Stimulated activated naive CD8-positive, alpha-beta T cell treated with anti-CD3 and anti-CD28 coated beads, Interleukin-15, Interleukin-2, amounts not matched to agents 100 ng/mL and 50 ng/mL, for 24 hours (primary cell): ENCODE data around the gene DPH1.

ENCODE experiments used
- H3K27ac Mint-ChIP-seq: one replicate; pipeline ENCODE4 v1.8.0; 2021; ENCODE audit warnings: mild to moderate bottlenecking, mixed read lengths
- H3K27me3 Mint-ChIP-seq: one replicate; pipeline ENCODE4 v1.8.0; 2021; ENCODE audit warnings: mixed read lengths
- H3K36me3 Mint-ChIP-seq: one replicate; pipeline ENCODE4 v1.8.0; 2021; ENCODE audit warnings: low read depth, mixed read lengths
- H3K4me1 Mint-ChIP-seq: one replicate; pipeline ENCODE4 v1.8.0; 2021; ENCODE audit warnings: low read depth, mixed read lengths
- H3K4me3 Mint-ChIP-seq: one replicate; pipeline ENCODE4 v1.8.0; 2021; ENCODE audit warnings: mild to moderate bottlenecking, mixed read lengths
- H3K9me3 Mint-ChIP-seq: one replicate; pipeline ENCODE4 v1.8.0; 2021; ENCODE audit warnings: mixed read lengths

DPH1 gene

DNA sequence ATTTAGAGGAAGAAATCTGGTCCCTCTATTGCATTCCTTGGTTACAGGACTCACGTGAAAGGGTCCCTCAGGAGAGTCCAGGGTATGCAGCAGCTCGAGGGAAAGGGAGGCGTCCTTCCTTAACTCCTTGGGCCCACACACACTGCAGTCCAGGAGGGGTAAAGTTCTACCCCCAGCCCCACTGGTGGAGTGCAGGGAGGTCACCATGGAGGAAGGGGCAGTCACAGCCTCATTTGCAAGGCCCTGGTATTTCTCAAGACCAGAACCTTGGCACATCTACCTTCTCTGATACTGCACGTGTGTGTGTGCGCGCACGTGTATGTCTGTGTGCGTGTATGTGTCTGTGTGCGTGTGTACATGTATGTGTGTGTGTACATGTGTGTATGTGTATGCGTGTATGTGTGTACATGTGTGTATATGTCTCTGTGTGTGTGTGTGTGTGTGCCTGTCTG lies 36.0 kb downstream of the DPH1 start:
- peaks cover 36% of the 10 kb centered on the region for H3K4me1 Mint-ChIP-seq
- H3K27me3 Mint-ChIP-seq, result peaks cover 9% of the 10 kb centered on the region
- no peaks in the 10 kb centered on the region for H3K9me3 Mint-ChIP-seq
- H3K36me3 Mint-ChIP-seq, result peaks cover 61% of the 10 kb centered on the region
- H3K27ac Mint-ChIP-seq, result no peak overlapping the region
- H3K4me3 Mint-ChIP-seq, result no peak overlapping the region

DNA sequence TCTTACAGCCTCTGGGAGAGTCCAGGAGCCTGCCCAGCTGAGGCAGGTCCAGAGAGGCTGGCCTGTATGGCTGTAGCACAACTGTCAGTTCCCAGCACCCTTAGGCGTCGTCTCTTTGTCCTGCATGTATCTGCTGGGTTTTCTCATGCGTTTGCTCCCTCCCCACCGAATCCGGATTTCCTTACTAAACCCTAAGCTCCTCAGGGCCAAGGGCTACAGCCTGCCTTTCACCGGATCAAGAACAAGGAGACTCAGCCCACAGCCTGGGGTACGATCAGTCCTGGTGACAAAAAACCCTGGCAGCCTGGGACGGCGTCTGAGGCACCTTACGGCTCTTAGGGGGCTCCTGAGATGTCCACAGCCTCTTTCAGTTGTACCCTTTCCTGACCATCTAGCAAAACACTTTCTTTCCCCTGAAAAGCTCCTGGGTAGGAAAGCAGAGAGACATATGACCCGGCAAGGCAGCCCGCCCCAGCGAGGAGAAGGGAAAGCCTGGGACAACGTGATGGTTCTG lies 37.2 kb downstream of the DPH1 start:
- Mint-ChIP-seq H3K36me3 (peaks cover 70% of the 10 kb centered on the region), H3K27ac (no peak overlapping the region), H3K4me1 (peaks cover 41% of the 10 kb centered on the region), H3K4me3 (no peak overlapping the region), H3K27me3 (peaks cover 4% of the 10 kb centered on the region), H3K9me3 (no peaks in the 10 kb centered on the region)

DNA sequence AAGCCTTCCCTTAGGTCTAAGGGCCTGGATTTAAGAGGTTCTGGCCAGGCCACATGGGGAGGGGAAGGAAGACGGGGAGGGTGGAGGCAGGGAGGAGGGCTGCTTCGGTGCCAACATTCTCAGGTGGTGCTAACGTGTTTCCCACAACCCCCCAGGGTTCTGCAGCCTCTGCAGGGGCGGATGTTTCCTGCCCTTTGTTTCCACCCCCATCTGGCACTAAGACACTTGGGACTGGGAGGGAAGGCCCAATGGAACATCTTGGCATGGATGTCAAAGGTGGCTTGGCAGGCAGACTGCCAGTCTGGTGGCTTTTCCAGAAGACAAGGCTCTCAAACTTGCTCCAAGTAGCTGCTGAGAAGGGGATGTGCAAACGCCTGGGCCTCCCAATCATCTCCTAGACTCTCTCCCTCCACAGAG lies 37.7 kb downstream of the DPH1 start:
- Mint-ChIP-seq H3K27me3 (no peaks in the 10 kb centered on the region), H3K9me3 (no peaks in the 10 kb centered on the region), H3K4me3 (no peak overlapping the region), H3K4me1 (peaks cover 41% of the 10 kb centered on the region), H3K27ac (no peak overlapping the region), H3K36me3 (peaks cover 70% of the 10 kb centered on the region)

DNA sequence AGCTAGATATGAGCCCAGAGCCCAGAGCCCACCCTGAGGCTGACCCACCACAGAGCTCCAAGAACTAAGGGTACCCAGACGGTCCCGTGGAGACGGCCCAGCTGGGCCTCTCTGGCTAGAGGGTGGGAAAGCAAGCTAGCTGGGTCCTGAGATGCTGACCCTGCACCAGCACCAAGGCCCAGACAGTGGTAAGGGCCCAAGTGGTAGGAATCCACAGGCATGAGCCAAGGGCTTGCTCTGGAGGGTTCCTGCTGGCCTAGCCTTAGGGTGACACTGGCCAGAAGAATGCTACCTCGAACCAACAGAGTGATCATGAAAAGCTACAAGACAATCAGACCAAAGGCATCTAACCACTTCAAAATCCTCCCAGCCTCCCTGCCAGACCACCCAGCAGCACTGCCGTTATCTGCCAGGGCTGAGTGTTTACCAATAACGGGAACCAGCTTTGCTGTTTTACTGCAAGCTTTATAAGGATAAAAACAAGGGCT lies 38.1 kb downstream of the DPH1 start:
- peaks cover 72% of the 10 kb centered on the region for H3K36me3 Mint-ChIP-seq
- H3K9me3 Mint-ChIP-seq, result no peaks in the 10 kb centered on the region
- H3K4me1 Mint-ChIP-seq, result peaks cover 41% of the 10 kb centered on the region
- no peak overlapping the region for H3K4me3 Mint-ChIP-seq
- no peaks in the 10 kb centered on the region for H3K27me3 Mint-ChIP-seq
- H3K27ac Mint-ChIP-seq, result no peak overlapping the region

DNA sequence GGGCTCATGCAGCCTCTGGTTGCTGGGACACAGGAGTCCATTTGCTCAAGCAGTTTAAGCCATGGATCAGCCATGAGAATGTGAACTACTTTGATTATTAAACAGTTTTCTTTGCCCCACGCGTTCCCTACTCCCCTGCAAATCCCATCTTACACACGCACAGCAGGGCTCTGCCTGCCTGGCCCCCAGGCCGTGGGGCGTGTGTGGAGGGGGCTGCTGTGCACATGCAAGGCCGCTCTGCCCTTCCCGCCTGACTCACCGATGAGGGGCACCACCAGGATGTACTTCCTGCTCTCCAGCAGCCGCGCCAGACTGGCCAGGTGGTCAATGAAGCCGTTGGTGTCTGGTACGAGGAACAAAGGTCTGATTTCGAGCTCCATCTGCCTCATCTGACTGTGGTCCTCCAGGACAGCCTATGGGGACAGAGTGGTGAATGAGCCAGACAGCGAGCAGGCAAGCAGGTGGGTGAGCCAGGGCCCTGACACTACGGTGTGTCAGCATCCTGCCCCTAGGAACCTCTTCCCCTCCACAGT lies 38.6 kb downstream of the DPH1 start:
- Mint-ChIP-seq H3K36me3 (peaks cover 68% of the 10 kb centered on the region), H3K4me1 (peaks cover 41% of the 10 kb centered on the region), H3K4me3 (peak overlapping the region; percentile 39), H3K27me3 (no peaks in the 10 kb centered on the region), H3K27ac (no peak overlapping the region), H3K9me3 (no peaks in the 10 kb centered on the region)

DNA sequence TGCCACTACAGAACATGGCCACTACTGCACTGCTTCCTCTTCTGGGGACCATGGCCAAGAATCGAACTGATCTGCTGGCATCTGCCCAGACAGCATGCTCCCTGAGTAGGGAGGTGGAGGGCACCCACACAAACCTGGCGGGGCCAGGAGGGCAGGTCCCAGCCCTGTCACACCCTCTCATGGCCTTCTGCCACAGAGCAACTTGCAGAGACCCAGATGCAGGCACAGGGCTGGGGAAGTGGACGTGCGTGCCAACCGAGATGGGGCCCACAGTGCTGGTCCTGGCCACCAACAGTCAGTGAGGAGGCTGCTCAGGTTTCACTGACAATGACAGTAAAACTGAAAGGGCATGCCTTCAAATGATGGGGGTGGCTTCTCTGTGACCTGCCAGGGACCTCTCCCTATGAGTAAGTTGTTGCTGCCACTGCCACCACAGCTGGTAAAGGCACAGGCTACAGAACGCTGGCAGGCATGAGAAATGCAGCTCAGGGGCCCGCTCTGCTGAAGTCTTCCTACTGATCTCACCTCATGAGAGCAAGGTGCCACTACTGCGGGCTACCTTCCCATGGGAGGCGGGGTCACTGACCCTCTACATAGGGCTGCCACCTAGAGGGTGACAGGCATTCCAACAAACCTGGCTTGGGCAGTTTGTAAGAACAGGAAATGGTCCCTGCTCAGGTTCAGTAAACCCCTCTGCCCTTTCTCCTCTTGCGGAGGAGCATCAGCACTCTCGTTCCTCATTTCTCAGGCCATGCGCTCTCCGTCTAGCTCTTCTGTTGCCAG lies 40.5 kb downstream of the DPH1 start:
- no peaks in the 10 kb centered on the region for H3K27me3 Mint-ChIP-seq
- peak overlapping the region; percentile 83 for H3K27ac Mint-ChIP-seq
- no peaks in the 10 kb centered on the region for H3K9me3 Mint-ChIP-seq
- peaks cover 56% of the 10 kb centered on the region for H3K36me3 Mint-ChIP-seq
- H3K4me1 Mint-ChIP-seq, result peaks cover 37% of the 10 kb centered on the region
- H3K4me3 Mint-ChIP-seq, result peak overlapping the region; percentile 54

DNA sequence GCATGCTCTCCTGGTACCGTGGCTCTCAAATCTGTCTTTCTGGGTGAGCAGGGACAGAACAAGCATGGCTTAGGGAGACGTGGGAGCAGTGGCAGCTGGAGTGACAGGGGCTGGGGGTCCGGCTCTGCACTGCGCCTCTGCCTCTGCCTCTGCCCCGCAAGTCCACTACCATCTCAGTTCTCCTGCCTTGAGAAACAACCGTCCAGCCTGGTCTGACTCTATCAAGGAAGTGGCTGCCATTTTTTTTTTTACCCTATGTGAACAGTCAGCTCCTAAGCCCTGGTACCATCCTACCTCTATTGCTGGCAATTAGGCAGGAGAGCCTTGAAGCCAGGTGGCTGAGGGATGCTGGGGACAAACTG lies 41.1 kb downstream of the DPH1 start:
- peaks cover 53% of the 10 kb centered on the region for H3K36me3 Mint-ChIP-seq
- peak overlapping the region; percentile 47 for H3K27ac Mint-ChIP-seq
- H3K4me1 Mint-ChIP-seq, result peaks cover 40% of the 10 kb centered on the region
- H3K27me3 Mint-ChIP-seq, result no peaks in the 10 kb centered on the region
- no peaks in the 10 kb centered on the region for H3K9me3 Mint-ChIP-seq
- H3K4me3 Mint-ChIP-seq, result no peak overlapping the region

DNA sequence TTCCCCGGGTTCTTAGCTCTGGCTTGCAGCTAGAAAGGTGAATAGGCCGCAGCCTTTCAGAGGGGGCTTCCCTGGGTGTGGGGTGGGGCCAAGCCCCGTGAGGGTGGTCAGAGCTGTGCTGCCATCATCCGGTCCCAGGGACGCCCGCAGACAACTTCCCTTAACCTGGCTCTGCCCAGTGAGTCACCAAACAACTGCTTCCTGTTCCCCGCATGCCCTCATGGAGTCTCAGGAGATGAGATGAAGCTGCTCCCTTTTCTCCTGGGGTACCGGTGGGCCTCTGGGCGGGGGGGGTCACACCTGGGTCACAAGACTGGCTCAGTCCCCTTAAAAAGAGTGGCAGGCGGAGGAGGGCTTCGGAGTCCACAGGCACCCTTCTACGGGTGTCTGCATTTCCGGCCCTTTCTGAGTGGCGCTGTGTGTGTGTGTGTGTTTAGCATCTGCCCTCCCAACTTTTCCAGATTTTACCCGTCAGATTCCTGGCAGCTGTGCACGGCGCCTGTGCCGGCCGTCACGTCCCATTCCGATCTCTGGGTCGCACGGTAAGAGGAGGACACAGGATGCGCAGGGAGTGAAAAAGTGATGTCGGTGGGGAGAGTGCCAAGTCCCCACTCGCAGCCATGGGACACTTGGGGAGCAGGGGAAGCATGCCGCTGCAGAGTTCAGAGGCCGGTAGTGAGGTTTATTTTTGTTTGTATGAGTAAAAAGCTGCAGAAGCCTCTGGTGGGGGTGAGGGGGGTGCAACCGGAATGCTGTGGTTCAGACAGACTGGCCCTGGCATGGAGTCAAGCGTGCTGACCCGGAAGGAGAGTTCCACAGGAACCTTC lies 41.7 kb downstream of the DPH1 start:
- H3K36me3 Mint-ChIP-seq, result peaks cover 58% of the 10 kb centered on the region
- H3K4me1 Mint-ChIP-seq, result peaks cover 45% of the 10 kb centered on the region
- H3K4me3 Mint-ChIP-seq, result no peak overlapping the region
- H3K27me3 Mint-ChIP-seq, result no peaks in the 10 kb centered on the region
- H3K9me3 Mint-ChIP-seq, result no peaks in the 10 kb centered on the region
- H3K27ac Mint-ChIP-seq, result no peak overlapping the region

DNA sequence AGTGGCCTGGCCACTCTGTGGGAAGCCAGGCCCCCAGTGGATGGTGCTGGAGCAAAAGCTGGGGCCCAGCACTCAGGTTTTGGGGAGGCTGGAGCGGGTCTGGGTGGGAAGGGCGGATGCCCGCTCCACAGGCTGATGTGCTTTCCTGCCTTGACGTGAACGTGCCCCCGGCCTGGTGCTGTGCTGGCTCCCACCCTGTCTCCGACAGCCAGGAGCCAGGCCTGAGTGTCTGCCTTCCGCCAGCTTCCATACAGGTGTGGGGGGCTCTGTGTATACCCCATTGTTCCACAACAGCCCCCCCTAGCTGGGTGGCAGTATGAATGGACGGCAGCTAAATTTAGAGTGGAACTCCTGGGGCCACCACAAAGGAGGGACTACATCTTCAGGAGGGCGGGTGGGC lies 45.0 kb downstream of the DPH1 start:
- Mint-ChIP-seq H3K9me3 (no peaks in the 10 kb centered on the region), H3K36me3 (peaks cover 58% of the 10 kb centered on the region), H3K27ac (no peak overlapping the region), H3K4me1 (peaks cover 27% of the 10 kb centered on the region), H3K4me3 (no peak overlapping the region), H3K27me3 (no peaks in the 10 kb centered on the region)

DNA sequence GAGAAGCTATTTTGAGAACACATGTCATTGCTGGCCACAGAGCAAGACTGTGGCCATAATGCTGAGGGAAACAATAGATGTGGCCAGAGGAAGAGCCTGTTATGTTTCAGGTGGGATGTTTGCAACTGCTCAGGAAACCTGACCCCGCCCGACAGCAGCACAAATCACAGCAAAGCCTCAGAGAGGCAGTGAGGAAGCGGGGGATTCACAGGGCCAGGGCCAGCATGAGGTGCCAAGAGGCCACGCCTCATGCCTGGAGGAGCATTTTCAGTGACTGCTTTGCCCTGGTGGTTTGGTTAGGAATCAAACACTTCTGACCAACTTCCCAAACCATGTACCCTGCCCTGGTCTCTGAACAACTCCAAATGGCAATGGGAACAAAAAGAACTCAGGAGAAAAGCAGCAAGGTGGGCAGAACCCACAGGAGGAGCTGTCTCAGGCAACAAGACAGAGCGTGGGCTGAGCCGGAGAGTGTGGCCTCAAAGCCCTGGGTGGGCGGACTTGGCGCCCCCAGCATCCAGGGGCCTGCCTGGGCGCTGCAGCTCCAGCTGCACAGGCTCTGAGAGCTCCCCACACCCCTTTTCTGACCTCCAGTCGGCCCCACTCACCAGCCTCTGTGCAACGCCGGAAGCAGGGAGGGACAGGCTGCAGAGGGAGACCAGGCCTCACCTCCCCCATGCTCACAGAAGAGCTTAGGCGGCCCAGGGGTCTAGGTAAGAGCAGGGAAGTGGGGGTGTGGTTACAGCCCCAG lies 45.6 kb downstream of the DPH1 start:
- Mint-ChIP-seq H3K36me3 (peaks cover 59% of the 10 kb centered on the region), H3K9me3 (no peaks in the 10 kb centered on the region), H3K4me3 (no peak overlapping the region), H3K27ac (no peak overlapping the region), H3K27me3 (no peaks in the 10 kb centered on the region), H3K4me1 (peaks cover 21% of the 10 kb centered on the region)

DNA sequence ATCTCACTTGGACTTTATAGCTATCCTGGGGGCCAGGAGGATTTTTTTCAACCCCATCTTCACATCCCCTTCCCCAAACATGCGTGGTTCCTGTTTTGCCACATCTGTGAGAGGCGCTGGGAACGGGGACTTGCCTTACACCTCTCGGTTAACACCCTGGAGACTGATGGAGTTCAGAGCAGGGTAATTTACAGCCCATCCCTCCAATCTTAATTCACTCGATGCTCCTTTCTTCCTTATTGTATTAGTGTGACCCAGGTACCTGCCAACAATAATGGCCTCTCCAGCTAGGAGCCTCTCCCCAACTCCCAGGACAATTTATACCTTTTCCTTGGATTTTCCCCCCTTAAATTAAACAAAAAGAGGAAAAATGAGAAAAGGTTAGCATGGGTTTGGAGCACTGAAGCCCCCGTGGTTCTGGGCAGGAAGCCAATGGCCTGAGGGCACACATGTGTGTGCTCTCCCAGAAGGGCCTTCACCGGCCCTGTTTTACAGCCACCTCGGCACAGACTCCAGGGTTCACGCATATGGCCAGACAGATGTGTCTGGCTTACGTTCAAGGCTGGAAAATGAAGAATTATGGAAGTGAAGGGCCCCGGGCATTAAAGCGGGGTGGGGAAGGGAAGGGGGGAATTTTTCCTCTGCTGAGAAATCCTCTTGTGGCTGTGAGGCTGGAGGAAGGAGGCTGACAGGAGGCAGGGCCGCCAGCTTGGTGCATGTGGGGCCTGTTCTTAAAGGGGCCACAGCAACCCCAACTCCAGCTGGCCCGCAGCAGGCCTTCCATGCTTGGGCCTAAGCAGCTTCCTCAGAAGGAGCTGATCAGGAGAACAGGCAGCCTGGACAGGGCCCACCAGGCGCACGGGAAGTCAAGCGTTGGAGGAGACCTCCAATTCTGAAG lies 46.4 kb downstream of the DPH1 start:
- Mint-ChIP-seq H3K4me1 (peaks cover 13% of the 10 kb centered on the region), H3K36me3 (peaks cover 54% of the 10 kb centered on the region), H3K27ac (no peak overlapping the region), H3K9me3 (no peaks in the 10 kb centered on the region), H3K4me3 (no peak overlapping the region), H3K27me3 (no peaks in the 10 kb centered on the region)

DNA sequence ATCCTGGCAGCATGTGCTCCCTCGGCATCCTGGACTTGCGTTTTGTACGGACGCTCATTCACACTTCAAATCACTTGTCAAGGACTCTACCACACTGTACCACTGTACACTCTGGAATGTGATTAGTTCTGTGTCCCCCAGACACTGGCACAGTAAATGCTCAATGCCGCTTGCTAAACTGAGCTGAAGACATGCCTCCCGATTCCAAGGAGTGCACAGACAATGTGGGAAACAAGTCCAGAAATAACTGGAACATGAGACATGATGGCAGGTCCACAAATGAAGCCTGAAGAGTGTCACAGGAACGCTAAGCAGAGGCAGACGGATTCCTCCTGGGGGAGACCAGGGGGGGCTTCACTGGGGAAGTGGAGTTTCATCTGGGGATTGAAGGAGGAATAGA lies 47.1 kb downstream of the DPH1 start:
- peaks cover 16% of the 10 kb centered on the region for H3K4me1 Mint-ChIP-seq
- H3K9me3 Mint-ChIP-seq, result no peaks in the 10 kb centered on the region
- peaks cover 52% of the 10 kb centered on the region for H3K36me3 Mint-ChIP-seq
- no peak overlapping the region for H3K4me3 Mint-ChIP-seq
- no peaks in the 10 kb centered on the region for H3K27me3 Mint-ChIP-seq
- no peak overlapping the region for H3K27ac Mint-ChIP-seq

DNA sequence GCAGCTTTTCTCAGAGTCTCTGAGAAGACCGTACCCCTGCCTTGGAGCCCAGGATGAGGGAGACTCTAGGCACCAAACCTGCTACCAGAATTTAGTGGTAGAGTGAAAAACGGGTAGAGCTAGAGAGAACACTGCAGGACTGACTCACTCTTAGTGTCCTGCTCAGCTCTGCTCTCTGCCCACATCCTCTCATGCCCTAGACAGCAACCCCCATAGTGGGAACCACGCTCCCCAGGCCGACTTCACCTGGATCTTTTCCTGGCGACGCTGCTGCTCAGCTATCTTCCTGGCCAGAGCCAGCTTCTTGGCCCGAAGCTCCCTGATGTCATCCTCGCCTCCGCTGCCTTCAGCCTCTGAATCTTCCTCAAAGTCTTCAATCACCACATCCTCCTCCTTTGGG lies 51.6 kb downstream of the DPH1 start:
- peaks cover 65% of the 10 kb centered on the region for H3K36me3 Mint-ChIP-seq
- no peaks in the 10 kb centered on the region for H3K27me3 Mint-ChIP-seq
- no peak overlapping the region for H3K4me3 Mint-ChIP-seq
- H3K27ac Mint-ChIP-seq, result no peak overlapping the region
- H3K9me3 Mint-ChIP-seq, result no peaks in the 10 kb centered on the region
- peaks cover 17% of the 10 kb centered on the region for H3K4me1 Mint-ChIP-seq
